Smooth muscle cell of the coronary artery (primary cell): Measurements from ENCODE around the gene PRSS38. TPM values are rescaled to one million over a fixed set of nuclear protein-coding genes. Genes with fewer than 3 reads are reported as not detected.

Source experiments
- total RNA-seq: library from RNA; depleted of rRNA; stranded (reverse); fragments of >200 nt; gene quantifications from 2 replicates; pipeline ENCODE4 v1.2.3, GENCODE V29; 2014; ENCODE audit warnings: low replicate concordance

Gene PRSS38
- total RNA-seq = not detected in 2 replicates

GRCh38 chr1:227815468-227816409 is at the start of gene PRSS38:
PRSS38 (plus strand) TSS chr1:227815675; CDS start chr1:227815717, 42 bp downstream.

Other genes starting within 250 kb of the PRSS38 start
- 31.1 and 34.8 TPM in 2 replicates for gene JMJD4, start 80.4 kb upstream of the PRSS38 start, total RNA-seq
- gene SNAP47, start 80.2 kb upstream of the PRSS38 start, total RNA-seq = 44.9 and 48.8 TPM in 2 replicates
- 0.23 and 0.70 TPM in 2 replicates for gene WNT9A, start 132.3 kb downstream of the PRSS38 start, total RNA-seq
- gene WNT3A, start 191.3 kb downstream of the PRSS38 start, total RNA-seq = not detected in 2 replicates